DMS153 (cell line): ENCODE data around the gene PPP6R2.
"Not testable (repeated sequence)": the region's sequence is repeated elsewhere in the genome, so short reads cannot be mapped to it uniquely, and the experiment has no call there.

Experiments used
- DNase-seq: peaks from one replicate; lab custom pipeline; 2025; lab: John Stamatoyannopoulos, UW

PPP6R2 gene

DNA sequence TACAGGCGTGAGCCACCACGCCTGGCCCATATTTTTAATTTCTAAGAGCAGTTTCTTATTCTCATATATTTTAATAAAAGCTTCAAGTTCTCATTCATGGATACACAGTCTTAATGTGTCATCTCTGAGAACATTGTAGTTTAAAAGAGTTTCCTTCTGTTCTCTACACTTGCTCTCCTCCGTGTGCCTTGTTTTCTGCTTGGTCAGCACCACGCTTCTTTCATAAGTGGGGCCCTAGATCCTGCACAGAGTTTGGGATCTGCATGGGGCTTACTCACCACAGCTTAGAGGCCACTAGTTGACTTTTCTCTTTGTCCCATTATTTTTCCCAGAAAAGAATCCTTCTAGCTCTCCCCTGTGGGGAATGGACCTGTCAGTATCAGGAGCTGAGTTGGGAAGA lies 58.8 kb downstream of the PPP6R2 start:
- DNase-seq, result no peak

DNA sequence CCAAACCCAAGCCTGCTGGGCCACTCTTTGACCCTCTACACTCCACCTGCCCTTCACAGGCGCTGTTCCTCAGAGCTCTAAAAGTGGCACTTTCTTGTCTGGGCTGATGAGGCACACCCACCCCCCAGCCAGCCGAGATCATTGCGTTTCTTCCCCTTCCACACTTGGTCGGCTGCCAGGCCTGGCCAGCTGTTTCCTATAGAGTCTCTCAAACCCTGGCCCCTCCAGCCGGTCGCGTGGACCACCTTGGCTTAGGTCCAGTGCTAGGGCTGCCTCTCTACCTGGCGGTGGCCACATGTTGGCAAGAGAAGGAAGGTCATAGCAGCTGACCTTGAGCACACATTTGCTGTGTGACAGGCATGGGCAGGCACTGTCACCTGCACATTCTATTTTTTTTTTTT lies 60.6 kb downstream of the PPP6R2 start:
- DNase-seq, result no peak

DNA sequence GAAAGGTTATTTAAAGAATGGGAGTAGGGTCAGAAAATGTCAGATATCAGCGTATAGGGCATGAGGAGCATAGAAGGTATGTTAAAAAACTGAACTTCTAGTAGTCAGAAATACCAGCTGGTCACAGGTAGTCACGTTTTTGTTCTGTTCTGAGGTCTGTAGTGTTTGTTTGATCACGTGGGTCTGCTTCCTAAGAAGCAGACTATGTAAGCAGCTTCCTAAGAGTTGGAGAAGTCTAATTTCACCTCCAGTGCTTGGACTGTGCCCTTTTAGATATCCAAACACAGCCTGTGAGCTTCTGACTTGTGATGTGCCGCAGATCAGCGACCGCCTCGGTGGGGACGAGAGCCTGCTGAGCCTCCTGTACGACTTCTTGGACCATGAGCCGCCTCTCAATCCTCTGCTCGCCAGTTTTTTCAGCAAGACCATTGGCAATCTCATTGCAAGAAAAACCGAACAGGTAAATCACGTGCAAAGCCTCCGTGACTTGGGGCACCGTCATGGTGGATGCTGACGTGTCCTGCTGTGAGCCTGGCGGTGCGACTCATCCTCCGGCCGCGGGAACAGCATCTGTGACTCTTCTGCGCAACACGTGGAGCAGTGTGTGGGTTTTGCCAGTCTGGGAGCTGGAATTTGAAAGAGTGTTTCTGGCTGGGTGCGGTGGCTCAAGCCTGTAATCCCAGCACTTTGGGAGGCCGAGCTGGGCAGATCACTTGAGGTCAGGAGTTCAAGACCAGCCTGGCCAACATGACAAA lies 63.5 kb downstream of the PPP6R2 start:
- DNase-seq, result no peak

DNA sequence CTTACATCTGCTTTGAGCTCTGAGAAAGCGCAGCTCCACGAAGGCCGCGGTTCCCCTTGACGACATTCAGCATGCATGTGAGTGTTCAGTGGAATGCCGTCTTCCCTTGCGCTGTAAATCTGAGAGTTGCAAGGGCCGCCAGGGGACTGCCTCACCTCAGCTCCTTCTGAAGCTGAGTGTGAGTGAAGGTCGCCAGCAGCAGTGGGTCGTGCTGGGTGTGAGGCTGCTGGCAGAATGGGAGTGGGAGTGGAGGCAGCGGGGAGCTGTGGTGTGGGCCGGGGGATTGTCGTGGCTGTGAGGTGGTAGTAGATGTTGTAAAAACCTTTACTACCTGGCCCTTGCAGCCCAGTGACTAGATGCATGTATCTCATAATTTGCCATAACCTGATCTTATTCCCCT lies 65.2 kb downstream of the PPP6R2 start:
- no peak for DNase-seq

DNA sequence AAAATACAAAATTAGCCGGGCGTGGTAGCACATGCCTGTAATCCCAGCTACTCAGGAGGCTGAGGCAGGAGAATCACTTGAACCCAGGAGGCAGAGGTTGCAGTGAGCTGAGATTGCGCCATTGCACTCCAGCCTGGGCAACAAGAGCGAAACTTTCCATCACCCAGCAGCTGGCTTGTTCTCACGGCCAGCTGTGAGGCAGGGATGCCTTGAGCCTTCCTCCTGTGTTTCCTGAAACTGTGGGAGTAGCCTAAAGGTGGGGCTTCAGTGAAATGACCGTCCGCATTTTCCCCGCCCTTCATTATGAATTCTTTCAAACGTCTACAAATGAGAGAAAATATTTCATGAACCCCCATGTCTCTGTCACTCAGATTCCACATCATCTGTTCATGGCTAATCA lies 65.8 kb downstream of the PPP6R2 start:
- DNase-seq, result not testable (repeated sequence)

DNA sequence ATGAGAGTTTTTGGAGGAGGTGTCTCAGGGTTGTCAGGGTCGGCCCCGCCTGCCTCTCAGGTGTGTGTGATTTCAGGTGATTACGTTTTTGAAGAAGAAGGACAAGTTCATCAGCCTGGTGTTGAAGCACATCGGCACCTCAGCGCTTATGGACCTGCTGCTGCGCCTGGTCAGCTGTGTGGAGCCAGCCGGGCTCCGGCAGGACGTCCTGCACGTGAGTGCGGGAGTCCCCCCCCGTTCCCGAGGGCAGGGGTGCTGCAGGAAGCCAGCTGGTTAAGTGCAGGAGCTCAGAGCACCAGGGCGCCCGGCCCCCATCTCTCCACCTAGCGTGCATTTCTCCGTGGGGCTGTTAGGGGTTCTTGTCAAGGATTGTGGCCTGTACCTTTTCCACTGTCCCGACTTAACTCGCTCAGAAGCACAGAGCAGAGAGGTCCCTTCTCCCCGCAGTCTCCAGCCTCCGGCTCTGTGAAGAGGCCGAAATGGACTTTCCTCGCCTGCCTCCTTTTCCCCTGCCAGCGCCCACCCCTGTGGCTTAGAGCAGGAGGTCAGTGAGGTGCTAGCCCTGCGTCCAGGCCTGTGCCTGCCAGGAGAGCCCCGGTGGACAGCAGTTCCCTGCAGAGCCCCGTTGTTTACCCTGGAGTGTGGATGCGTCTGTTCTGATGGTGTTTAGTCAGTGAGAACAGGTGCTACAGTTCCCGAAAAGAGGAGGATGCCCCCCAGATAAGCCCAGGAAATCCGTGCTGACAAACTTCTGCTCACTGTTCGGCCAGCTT lies 71.5 kb downstream of the PPP6R2 start:
- no peak for DNase-seq

DNA sequence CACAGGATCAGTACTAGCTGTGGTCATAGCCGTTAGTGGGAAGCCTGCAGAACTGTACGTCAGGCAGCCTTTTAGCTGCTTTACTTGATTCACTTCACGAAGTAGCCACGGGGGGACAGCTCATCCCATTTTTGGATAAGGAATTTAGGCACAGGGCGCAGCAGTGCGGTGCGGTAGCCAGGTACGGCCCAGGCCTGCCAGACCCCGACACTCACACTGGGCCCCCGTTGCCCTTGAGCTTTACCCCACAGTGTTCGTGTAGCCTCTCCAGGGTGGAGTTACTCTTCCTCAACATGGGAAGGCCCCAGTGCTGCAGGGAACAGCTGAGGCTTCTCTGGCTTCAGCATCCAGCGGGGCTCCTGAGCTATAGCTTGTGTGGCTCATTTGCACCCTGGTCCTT lies 72.3 kb downstream of the PPP6R2 start:
- DNase-seq, result no peak

DNA sequence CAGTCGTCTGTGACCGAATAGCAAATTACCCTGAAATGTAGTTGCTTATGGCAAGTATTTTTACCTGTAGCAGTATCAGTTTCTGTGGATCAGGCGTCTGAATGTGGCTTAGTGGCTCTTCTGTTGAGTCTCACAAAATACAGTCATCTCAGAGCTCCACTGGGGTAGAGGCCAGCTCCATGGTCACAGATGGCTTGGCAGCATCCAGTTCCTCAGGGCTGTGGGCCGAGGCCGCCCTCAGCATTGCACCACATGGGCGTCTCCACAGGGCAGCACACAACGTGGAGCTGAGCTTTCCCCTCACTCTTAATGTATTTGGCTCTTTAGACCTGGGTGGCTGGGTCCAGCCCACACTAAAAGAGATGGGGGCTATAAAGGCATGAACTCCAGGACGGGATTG lies 73.9 kb downstream of the PPP6R2 start:
- no peak for DNase-seq

DNA sequence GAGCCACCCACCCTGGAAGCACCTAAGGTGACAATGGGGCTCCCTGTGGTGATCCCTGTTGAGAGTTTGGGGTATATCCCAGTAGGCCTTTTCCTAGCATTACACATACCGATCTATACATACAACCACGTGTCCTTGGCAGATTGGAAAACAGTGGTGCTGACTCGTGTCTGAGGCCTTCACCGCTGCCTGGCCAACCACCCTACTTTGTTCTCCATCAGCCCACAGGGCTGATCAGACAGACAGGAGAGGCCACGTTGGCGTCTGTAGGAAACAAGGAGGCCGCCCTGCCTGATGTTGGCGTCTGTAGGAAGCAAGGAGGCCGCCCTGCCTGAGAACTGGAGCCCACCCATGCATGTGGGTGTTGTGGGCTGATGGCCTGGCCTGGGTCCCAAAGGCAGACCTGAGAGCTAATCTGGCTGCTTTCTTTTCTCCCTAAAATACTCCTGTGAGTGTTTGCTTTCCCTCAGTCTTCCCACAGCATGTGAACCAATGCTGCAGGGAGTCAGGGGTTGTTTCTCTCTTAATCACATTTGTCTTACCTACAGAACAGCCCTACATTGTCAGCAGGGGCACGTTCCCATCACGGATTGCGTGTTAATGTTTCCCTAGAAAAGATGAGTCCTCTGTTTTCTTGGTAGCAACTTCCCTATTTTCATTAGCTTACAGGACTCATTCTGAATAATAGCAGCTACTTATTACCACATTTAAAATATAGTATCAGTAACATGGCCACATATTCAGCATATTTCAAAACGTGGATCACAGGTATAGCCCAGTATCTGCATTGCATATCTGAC lies 74.5 kb downstream of the PPP6R2 start:
- DNase-seq, result no peak

DNA sequence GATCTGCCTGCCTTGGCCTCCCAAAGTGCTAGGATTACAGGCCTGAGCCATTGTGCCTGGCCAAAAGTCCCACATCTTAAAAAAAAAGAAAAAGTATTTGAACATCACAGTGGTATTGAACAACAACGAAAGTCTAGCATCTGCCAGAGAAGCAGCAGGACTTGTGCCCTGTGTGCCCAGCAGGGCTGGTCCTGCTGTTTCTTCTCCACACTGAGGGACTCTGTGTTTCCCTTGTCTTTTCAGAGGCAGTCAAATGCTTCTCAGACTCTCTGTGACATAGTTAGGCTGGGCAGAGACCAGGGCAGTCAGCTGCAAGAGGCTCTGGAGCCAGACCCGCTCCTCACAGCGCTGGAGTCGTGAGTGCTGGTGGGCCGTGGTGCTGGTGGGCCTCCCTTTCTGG lies 75.5 kb downstream of the PPP6R2 start:
- DNase-seq, result no peak

DNA sequence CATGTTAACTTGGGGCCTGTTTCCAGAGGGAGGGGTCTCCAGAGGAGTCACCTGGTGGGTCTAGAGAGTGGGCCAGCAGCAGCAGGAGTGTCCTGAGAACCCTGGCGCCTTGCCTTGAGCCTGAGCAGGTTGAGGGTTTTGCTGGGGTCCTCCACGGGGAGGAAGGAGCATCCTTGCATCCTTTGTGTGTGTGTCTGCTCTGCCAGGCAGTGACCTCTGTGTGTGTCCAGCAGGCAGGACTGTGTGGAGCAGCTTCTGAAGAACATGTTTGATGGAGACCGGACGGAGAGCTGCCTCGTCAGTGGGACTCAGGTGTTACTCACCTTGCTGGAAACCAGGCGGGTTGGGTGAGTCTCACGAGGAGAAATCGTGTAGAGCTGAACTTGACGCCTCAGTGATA lies 76.0 kb downstream of the PPP6R2 start:
- DNase-seq, result no peak

DNA sequence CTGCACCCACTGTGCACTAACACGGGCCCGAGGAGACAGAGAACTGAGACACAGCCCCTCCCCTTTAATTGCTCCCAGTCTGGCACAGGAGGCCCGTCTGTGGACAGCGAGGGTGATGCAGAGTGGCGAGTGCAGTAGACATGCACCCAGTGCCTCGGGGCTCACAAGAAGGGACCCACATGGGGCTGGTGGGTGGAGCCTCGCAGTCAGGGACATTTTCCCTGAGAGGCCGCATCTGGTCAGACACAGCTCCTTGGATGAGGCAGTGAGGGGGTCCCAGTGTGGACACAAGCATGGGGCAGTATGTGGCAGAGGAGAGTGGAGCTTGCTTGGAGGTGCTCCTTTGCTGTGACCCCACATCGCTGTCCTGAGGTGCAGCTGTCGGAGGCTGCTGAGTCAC lies 76.9 kb downstream of the PPP6R2 start:
- DNase-seq, result no peak

DNA sequence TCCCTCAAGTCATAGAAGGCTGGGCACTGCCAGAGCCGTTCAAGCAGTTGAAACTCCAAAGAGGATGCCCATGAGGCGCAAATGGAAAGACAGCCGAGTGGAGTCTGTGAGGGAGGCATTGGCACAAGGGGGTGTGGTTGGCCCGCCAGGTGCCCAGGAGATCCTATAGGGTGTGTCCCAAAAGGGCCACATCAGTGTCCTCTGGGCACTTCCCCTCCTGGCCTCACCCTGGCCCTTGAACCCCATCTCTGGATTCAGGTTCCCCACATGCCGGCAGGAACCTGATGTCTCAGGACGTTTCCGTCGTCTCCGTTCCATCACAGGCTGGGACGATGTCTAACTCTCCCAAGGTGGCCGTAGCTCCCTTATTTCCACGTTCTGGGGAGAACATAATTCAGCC lies 77.5 kb downstream of the PPP6R2 start:
- DNase-seq, result no peak

DNA sequence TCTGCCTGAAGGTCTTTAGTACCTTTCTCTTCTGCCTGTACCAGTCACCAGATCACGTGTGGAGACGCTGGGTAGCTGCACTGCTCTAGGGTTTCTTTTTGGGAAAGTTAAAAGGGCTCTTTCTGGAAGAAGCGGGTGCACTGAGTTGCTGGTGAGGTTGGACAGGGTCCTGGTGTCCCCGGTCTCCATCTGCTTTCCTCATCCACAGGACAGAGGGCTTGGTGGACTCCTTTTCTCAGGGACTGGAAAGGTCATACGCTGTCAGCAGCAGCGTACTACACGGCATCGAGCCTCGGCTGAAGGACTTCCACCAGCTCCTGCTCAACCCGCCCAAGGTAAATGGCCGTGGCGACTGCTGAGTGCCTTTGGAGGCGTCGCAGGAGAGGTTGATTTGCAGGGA lies 78.9 kb downstream of the PPP6R2 start:
- no peak for DNase-seq

DNA sequence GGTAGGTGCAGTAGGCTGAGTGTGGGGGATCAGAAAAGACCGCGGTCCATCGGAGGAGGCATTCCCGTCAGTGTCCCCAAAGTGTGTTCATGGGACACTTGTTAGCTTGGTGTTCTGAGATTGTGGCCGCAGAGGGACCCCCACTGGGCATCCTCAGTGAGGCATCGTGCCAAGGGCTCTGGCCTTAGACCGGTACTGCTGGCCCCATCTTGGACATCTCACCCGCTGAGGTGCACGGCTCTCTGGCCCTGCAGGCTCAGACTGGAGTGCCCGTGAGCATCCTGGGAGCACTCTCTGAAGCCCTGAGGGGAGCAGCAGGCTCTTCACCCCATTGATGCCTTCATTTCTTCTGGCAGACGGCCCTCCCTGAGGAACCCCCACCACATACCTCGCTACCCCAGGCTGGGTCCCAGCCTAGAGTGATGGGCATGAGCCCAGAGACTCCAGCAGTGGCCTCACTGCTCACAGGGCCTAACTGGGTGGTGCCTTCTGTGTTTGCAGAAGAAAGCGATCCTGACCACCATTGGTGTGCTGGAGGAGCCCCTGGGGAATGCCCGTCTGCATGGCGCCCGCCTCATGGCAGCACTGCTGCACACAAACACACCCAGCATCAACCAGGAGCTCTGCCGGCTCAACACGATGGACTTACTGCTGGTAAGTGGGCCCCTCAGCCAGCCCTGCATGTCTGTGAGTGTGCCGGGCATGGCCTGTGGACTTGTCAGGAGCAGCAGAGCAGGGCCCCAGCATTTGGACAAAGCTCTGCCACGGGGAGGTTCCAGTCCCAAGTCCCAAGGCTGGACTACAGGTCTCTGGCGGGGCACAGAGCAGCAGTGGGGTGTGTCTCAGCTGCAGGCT lies 80.1 kb downstream of the PPP6R2 start:
- DNase-seq, result no peak

DNA sequence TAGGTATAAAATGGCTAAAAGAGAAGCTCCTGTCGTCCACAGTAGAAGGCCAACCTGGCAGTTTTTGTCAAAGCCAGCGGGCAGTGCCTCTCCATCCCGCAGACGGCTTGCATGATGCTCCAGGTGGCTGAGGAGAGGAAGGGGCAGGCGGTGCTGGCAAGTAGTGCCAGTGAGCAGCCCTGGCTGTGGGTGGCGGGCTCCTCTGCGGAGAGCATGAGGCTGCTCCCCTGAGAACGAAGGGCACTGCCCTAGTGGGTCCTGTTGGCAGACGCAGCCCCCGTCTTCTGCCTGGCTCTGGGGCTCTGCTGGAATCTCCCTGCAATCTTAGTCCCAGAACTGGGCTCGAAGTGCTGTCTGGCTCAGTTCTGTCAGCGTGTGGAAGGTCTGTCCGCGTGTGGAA lies 80.8 kb downstream of the PPP6R2 start:
- DNase-seq, result no peak

DNA sequence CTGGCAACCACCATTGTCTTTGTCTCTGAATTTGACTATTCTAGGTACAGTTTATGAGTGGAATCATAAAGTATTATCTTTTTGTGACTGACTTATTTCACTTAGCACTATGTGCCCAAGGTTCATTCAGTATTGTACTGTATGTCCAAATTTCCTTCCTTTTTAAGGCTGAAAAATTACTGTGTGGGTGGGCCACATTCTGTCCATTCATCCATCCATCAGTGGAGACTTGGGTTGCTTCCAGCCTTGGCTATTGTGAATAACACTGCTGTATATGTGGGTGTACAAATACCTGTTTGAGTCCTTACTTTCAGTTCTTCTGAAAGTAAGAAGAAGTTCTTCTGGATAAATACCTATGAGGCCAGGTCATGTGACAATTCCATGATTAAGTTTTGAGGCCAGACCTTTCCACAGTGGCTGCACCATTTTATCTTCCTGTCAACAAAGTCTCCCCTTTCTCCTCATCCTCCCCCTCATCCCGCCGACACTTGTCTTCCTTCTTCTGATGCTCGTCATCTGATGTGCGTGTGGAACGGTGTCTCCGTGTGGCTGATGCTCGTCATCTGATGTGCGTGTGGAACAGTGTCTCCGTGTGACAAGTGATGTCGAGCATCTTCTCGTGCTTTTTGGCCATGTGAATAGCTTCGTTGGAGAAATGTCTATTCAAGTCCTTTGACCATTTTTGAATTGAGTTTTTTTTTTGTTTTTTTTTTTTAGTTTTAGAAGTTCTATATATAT lies 82.2 kb downstream of the PPP6R2 start:
- no peak for DNase-seq

DNA sequence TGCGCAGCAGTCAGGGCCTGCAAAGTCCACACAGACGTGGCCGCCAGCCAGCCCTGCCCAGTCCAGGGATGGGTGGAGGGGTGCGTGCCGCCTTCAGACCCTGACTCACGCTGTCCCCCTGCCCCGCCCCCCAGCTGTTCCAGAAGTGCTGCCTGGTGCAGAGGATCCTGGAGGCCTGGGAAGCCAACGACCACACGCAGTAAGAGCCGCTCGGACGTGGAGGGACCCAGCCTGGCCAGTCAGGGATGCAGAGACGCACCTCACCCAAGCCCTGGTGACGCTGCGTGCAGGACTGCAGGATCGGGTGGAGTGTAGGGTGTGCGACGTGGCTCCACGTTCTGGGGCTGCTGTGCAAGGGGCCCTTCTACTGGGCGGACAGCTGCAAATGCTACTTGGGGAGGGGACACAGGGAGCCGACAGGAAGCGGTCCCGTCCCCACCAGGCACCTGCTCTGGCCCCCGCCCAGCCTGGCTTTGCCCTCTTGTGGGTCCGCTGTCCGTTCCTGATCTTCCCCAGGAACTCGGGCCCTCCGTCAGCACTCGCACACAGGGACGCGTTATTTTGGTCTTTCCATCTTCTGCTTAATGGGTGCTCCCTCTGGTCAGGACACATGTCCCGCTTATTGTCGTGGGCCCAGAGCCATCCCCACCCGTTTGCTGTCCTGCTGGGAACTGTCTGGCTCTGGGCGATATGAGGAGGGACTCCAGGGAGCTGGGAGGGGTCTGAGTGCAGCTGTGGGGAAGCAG lies 89.2 kb downstream of the PPP6R2 start:
- no peak for DNase-seq

DNA sequence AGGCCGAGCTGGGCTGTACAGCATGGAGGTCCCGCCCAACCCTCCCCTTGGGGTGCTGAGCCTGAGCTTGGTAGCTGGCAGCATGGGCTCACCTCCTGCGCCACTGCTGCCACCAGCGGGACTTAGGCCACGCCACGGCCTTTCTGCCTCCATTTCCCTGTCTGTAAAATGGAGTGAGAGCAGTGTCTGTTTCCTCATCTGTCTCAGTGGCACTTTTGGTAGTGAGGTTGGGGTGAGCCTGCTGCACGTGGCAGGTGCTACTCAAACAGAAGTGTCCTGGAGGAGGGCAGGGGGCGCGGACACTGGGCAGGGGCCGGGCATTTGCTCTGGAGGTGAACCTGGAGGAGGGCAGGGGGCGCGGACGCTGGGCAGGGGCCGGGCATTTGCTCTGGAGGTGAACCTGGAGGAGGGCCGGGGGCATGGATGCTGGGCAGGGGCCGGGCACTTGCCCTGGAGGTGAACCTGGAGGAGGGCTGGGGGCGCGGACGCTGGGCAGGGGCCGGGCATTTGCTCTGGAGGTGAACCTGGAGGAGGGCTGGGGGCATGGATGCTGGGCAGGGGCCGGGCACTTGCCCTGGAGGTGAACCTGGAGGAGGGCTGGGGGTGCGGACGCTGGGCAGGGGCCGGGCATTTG lies 89.9 kb downstream of the PPP6R2 start:
- not testable (repeated sequence) for DNase-seq

DNA sequence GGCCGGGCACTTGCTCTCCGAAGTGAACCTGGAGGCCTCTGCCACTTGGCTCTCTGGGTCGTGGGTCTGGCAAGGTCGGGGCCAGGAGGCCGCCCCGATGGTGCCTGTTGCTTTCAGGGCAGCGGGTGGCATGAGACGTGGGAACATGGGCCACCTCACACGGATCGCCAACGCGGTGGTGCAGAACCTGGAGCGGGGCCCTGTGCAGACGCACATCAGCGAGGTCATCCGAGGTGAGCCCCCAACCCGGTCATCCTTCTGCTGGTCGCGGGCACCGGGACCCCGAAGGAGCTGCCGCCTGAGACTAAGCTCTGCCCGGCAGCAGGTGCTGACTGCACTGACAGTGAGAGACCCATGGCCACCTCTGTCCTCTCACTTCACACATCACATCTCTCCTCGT lies 91.7 kb downstream of the PPP6R2 start:
- no peak for DNase-seq
